Lung (tissue), 12 donors: ENCODE results near the gene TBC1D1. TPM values are rescaled to one million over a fixed set of nuclear protein-coding genes. Genes with fewer than 3 reads are reported as not detected.

Source experiments
- ATAC-seq: fragments of 200-7000 bp; cut with Tn5 transposase; one replicate; pipeline ENCODE4 v1.9.1; 2020; ENCODE audit warnings: moderate number of reproducible peaks; ENCODE audit not compliant: insufficient read depth, low FRiP score
- DNase-seq, 3 donors: peaks; one replicate each; pipeline ENCODE4 v3.0.0-alpha.2; 2013 to 2017
- H3K27ac ChIP-seq, 2 donors: one replicate each; pipeline ENCODE4 v1.5.1; 2013; ENCODE audit warnings: mild to moderate bottlenecking in 2 of 2, moderate library complexity in 2 of 2, control low read depth in 1 of 2, inconsistent platforms in 1 of 2, low read depth in 1 of 2, low read length in 1 of 2
- H3K27me3 ChIP-seq, 3 donors: one replicate each; pipeline ENCODE4 v1.5.1; 2013; ENCODE audit warnings: low read length in 2 of 3; ENCODE audit not compliant: control insufficient read depth in 3 of 3, insufficient read depth in 3 of 3
- H3K36me3 ChIP-seq, 4 donors: one replicate each; pipeline ENCODE4 v1.5.1; 2013; ENCODE audit warnings: low read length in 4 of 4, mild to moderate bottlenecking in 1 of 4, moderate library complexity in 1 of 4; ENCODE audit not compliant: control insufficient read depth in 4 of 4, insufficient read depth in 4 of 4
- H3K4me1 ChIP-seq, 5 donors: one replicate each; pipeline ENCODE4 v1.5.1; 2013; ENCODE audit warnings: low read length in 5 of 5, mild to moderate bottlenecking in 2 of 5, moderate library complexity in 1 of 5; ENCODE audit not compliant: control insufficient read depth in 5 of 5, insufficient read depth in 5 of 5
- H3K4me3 ChIP-seq: one replicate; pipeline ENCODE4 v1.5.1; 2013; ENCODE audit warnings: mild to moderate bottlenecking, control low read depth, moderate library complexity
- H3K9ac ChIP-seq, 2 donors: one replicate each; pipeline ENCODE4 v1.5.1; 2013; ENCODE audit warnings: low read length in 2 of 2, control low read depth in 1 of 2; ENCODE audit not compliant: insufficient read depth in 1 of 2
- H3K9me3 ChIP-seq, 4 donors: one replicate each; pipeline ENCODE4 v1.5.1; 2013; ENCODE audit warnings: low read length in 3 of 4, mild to moderate bottlenecking in 1 of 4, moderate library complexity in 1 of 4; ENCODE audit not compliant: control insufficient read depth in 4 of 4, insufficient read depth in 3 of 4
- WGBS, 2 donors: extraction: QIAGEN DNeasy Blood & Tissue Kit; methylation state at CpG; one replicate each; pipeline ENCODE4 v1.1.7; 2013; 5-methylcytosine and 5-hydroxymethylcytosine counted together
- polyA plus RNA-seq, 2 donors: library from polyadenylated mRNA; stranded (reverse); fragments of 200-250 nt; gene quantifications; one replicate each; pipeline ENCODE4 v1.2.1, GENCODE V29; 2013
- total RNA-seq, 2 donors: library from RNA; depleted of rRNA in 1 of 2; stranded (reverse); fragments of >200 nt in 1 of 2; gene quantifications; one replicate each; pipeline ENCODE4 v1.2.1, GENCODE V29; 2014 to 2021
- TF ChIP-seq, protein P1 (sequence below): IDR thresholded peaks from 2 replicates; pipeline ENCODE4 v1.5.1; 2012; ENCODE audit warnings: mild to moderate bottlenecking; ENCODE audit errors: control extremely low read depth, extremely low read depth
- donor health status: control.
- donor health status: control.
- donor health status: Bipolar disorder and iron deficiency.
- donor health status: healthy.
- donor health status: DM: yes; HTN: yes; CAD: no.

Gene TBC1D1
- total and polyA plus RNA-seq, 4 donors, result 23.6 to 71.1 (median 43.9) TPM

DNA sequence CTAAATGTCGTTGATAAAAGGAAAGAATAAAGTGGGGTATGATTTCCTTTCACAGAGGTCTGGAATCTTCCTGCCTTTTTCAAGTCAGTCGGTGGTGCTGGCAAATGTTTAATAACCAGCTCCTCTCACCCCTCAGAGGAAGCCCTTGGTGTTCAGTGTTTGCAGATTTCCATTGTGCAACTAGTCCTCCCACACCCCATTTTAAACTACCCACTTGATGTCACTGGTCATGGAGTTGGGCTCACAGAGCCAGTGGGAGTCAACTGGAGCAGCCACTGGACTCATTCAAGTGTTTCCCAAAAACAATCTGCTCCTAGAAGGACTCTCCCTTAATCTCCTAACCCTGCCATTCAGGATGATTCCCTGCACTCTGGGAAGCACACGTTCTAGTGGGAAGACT lies 218.5 kb downstream of the TBC1D1 start:
- Histone ChIP-seq H3K9me3 (no peaks in the 10 kb centered on the region), H3K9ac (no peak overlapping the region), H3K4me3 (no peak overlapping the region), H3K36me3 (peaks cover 0 to 11% (median 7%) of the 10 kb centered on the region in 4 donors), H3K27me3 (no peaks in the 10 kb centered on the region), H3K27ac (no peak overlapping the region), H3K4me1 (peaks cover 7 to 39% (median 20%) of the 10 kb centered on the region in 5 donors)
- ATAC-seq (no peak), DNase-seq (no peak)
- TF ChIP-seq, protein P1, sequence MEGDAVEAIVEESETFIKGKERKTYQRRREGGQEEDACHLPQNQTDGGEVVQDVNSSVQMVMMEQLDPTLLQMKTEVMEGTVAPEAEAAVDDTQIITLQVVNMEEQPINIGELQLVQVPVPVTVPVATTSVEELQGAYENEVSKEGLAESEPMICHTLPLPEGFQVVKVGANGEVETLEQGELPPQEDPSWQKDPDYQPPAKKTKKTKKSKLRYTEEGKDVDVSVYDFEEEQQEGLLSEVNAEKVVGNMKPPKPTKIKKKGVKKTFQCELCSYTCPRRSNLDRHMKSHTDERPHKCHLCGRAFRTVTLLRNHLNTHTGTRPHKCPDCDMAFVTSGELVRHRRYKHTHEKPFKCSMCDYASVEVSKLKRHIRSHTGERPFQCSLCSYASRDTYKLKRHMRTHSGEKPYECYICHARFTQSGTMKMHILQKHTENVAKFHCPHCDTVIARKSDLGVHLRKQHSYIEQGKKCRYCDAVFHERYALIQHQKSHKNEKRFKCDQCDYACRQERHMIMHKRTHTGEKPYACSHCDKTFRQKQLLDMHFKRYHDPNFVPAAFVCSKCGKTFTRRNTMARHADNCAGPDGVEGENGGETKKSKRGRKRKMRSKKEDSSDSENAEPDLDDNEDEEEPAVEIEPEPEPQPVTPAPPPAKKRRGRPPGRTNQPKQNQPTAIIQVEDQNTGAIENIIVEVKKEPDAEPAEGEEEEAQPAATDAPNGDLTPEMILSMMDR, result no peak
- WGBS, 2 donors, result 53 to 67% methylated on average over 3 of the region's 3 CpGs

DNA sequence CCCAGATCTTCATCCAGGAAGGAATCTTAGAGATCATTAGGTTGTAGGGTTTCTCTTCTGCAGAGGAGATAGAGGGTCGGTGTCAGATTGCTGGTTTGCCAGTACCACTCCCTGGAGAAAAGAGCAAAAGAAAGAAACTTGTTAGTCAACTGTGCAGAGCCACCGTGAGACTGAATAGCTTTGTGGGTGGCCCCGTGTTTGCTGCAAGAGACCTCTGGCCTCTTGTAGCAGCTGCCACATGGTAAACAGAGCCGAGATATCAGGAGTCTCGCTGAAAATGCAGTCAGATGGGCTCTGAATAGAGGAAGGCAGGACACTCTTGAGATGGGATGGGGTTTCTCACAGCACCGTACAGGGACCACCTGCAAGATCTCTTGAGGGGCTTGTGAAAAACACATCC lies 219.0 kb downstream of the TBC1D1 start:
- WGBS, 2 donors, result 73 to 86% methylated on average over 6 of the region's 6 CpGs
- ATAC-seq (no peak), DNase-seq (peak; percentile 32 to 70 (median 56))
- Histone ChIP-seq H3K4me1 (peaks cover 7 to 44% (median 21%) of the 10 kb centered on the region in 5 donors), H3K27ac (no peak overlapping the region), H3K9me3 (no peaks in the 10 kb centered on the region), H3K9ac (no peak overlapping the region), H3K36me3 (peaks cover 0 to 10% (median 7%) of the 10 kb centered on the region in 4 donors), H3K4me3 (no peak overlapping the region), H3K27me3 (no peaks in the 10 kb centered on the region)
- TF ChIP-seq, protein P1, result no peak

DNA sequence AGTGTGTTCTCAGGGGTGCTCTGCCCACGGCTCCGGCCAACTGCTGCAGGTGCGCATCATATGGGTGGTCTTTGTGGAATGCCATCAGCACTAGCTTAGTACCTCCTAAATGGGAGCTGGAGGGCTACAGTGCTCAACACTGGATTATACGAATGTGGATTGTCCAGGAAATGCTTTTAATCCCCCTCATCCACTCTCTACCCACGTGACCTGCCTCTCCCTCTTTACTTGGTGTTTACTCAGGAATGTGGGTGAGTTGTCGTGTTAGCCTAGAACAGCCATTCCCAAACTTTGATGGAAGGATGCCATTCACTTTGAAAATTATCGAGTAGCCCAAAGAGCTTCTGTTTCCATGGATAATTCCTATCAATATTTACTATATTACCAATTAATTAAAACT lies 220.1 kb downstream of the TBC1D1 start:
- Histone ChIP-seq H3K9ac (no peak overlapping the region), H3K4me1 (peaks cover 7 to 44% (median 21%) of the 10 kb centered on the region in 5 donors), H3K27me3 (no peaks in the 10 kb centered on the region), H3K9me3 (no peaks in the 10 kb centered on the region), H3K36me3 (peaks cover 3 to 10% (median 7%) of the 10 kb centered on the region in 4 donors), H3K4me3 (no peak overlapping the region), H3K27ac (no peak overlapping the region)
- TF ChIP-seq, protein P1, result no peak
- WGBS, 2 donors, result 96 to 97% methylated on average over 7 of the region's 7 CpGs
- DNase-seq (no peak), ATAC-seq (no peak)

DNA sequence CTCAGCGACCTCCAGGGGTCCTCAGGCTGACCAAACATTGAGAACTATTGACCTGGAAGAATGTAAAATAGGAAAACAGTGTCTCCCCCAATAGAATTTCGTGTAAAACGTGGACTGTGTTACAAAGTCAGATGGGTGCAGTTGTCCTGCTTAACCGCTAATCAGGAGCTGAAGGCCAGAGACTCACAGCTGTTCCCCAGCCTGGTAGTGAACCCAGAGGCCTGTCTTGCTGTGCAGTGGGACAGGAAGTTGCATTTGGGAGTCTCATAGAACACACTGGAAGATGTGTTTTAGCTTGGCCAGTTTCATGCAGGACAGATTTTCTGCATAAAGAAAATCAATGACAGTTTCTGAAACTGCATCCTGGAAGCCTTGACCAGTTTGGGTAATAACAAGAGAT lies 220.8 kb downstream of the TBC1D1 start:
- TF ChIP-seq, protein P1, result no peak
- Histone ChIP-seq H3K4me3 (no peak overlapping the region), H3K4me1 (peaks cover 8 to 38% (median 21%) of the 10 kb centered on the region in 5 donors), H3K9me3 (no peaks in the 10 kb centered on the region), H3K27ac (no peak overlapping the region), H3K36me3 (peaks cover 2 to 12% (median 7%) of the 10 kb centered on the region in 4 donors), H3K27me3 (no peaks in the 10 kb centered on the region), H3K9ac (no peak overlapping the region)
- WGBS, 2 donors, result 83 to 85% methylated on average over 4 of the region's 4 CpGs
- DNase-seq (peak in 1 of 3 donors; percentile 53), ATAC-seq (no peak)
